NCI-H1092 treated with DMSO at 0.1 percent for 48 hours (cell line): Measurements from ENCODE around the gene FCHSD2.
"Not testable (repeated sequence)": the region's sequence is repeated elsewhere in the genome, so short reads cannot be mapped to it uniquely, and the experiment has no call there.

Experiments used
- DNase-seq: peaks from one replicate; lab custom pipeline; 2025; lab: John Stamatoyannopoulos, UW

The FCHSD2 gene

GRCh38 chr11:73058989-73059674, 83.0 kb downstream of the FCHSD2 start:
- DNase-seq: no peak

DNA sequence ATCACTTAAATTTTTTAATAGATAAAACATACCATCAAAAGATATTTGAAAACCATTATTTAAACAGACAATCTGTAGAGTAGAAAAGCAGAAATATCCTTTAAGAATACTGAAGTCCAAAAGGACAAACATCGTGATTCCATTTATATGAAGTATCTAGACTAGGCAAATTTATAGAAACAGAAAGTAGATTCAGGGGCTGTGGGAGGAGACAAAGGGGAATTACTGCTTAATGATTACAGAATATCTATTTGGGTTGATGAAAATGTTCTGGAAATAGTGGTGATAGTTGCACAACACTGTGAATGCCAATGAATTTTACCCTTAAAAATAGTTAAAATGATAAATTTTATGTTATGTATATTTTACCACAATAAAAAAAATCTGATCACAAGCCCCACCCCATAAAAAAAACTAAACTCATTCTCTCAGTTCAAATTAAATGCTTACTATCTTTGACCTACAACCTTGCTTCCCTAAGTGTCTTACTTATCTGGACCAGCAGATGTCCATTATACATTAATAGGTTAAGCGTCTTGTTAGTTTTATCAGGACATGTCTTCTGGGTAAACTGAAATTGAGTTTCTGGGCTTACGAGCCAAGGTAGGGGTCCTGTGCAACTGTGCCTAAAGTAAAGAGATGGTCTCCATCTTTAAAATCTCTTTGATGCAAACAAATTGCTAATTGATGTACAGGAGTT, 86.3 kb downstream of the FCHSD2 start:
- no peak for DNase-seq

- no peak for DNase-seq
These were observed 87.1 kb downstream of the FCHSD2 start for GRCh38 chr11:73055002-73055401.

DNA sequence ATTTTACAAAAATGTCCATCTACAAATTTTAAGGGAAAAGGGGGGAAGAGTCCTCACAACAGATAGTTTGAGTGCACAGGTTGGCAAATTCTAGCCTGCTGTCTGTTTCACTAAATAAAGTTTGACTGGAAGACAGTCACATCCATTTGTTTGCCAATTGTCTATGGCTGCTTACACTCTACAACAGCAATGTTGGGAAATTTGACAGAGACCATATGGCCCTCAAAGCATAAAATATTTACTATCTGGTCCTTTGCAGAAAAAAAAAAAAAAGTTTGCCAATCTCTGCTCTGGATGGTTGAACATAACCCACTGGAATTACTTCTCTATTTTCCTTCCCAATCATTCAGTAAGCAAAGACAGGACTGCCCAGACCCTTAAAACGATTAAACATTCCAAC, 88.2 kb downstream of the FCHSD2 start:
- DNase-seq: no peak

GRCh38 chr11:73048446-73048845, 93.7 kb downstream of the FCHSD2 start:
- DNase-seq: no peak

- DNase-seq: no peak
These were observed 94.2 kb downstream of the FCHSD2 start for GRCh38 chr11:73047773-73048371.

GRCh38 chr11:73040046-73040445, 102.1 kb downstream of the FCHSD2 start:
- DNase-seq: no peak

DNA sequence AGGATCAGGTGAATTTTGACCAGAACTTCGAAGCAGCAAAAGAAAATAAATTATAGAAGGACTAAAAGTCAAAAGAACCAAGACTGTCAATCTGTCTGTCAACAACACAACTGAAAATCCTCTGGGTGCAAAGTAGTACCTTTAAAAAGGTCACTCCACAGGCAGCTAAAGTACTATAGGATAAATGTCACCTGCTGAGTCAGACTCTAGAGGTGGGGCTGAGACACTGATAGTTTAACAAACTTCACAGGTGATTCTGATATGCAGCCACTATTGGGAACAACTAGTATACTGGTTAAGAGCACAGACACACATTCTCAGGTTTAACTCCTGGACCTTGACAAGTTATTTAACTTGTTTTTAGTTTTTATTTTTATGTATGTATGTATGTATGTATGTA, 107.3 kb downstream of the FCHSD2 start:
- no peak for DNase-seq

DNA sequence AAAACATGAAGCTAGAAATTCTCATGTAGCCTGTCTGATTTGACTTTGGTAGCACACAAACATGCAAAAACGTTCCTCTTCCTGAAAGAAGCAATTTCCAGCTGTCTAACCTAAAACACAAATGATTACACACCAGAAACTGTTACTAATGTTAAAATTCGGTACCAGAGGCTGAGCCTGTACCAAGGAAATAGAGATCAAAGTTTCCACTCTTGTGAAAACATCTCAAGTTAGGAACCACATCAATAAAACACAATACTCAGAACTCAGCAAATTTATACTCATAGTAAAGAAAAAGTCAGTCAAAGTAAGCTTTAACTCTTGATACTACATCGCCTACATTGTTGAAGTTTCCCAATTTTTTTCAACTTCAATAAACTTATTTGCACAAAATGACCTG, 107.8 kb downstream of the FCHSD2 start:
- DNase-seq: no peak

GRCh38 chr11:73030130-73030529, 112.0 kb downstream of the FCHSD2 start:
- DNase-seq: no peak

DNA sequence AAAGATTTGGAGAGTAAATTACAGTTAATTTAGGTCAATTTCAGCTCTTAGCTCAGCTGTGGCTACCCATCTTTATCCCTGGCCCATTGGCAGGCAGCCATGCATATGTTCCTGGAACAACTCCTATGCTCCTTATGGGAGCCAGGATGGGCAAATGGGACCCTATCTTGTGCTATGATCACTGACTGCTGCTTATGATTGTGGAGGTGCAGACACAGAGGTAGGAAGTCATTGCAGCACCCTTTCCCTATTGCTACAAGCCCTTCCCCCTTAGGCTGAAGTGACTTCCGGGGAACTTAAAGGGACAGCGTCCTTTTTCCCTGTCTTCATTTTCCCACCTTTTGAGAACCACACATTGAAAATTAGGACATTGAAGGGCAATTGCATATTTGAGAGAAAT, 112.7 kb downstream of the FCHSD2 start:
- DNase-seq: no peak

DNA sequence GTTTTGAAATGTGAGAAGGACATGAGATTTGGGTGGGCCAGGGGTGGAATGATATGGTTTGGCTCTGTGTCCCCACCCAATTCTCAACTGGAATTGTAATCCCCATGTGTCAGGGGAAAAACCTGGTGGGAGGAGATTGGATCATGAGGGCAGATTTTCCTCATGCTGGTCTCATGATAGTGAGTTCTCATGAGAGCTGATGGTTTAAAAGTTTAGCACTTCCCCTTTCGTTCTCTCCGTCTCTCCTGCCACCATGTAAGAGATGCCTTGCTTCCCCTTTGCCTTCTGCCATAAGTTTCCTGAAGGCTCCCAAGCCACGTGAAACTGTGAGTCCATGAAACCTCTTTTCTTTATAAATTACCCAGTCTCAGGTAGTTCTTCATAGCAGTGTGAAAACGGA, 113.5 kb downstream of the FCHSD2 start:
- DNase-seq: no peak

DNA sequence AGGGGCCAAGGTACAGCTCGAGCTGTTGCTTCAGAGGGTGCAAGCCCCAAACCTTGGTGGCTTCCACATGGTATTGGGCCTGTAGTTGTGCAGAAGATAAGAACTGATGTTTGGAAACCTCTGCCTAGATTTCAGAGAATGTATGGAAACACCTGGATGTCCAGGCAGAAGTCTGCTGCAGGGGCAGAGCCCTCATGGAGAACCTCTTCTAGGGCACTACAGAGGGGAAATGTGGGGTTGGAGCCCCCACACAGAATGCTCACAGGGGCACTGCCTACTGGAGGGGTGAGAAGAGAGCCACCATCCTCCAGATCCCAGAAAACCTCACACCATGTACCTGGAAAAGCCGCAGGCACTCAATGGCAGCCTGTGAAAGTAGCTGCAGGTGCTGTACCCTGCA, 114.3 kb downstream of the FCHSD2 start:
- not testable (repeated sequence) for DNase-seq

DNA sequence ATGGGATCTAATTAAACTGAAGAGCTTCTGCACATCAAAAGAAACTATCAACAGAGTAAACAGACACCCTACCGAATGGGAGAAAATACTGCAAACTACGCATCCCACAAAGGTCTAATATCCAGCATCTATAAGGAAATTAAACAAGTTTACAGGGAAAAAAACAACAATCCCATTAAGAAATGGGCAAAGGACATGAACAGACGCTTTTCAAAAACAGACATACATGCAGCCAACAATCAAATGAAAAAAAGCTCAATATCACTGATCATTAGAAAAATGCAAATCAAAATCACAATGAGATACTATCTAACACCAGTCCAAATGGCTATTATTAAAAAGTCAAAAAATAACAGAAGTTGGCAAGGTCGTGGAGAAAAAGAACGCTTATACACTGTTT, 117.5 kb downstream of the FCHSD2 start:
- no peak for DNase-seq

DNA sequence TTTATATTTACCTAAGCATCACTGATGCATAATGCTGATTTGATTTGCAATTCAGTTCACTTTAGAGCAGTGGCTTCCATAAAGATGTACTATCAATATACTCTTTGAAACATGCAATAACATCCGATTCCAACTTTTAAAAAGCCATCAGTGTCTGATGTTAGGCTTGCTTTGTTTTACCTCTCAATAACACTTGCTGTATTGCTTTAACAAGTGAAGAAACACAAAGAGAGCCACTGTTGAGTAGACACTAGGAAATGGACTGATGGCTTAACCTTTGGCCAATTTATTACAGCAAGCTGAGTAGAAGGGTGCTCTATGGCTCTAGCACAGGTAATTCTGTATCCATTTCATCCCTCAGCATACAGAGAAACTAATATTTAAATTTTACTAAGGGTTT, 122.1 kb downstream of the FCHSD2 start:
- DNase-seq: no peak

GRCh38 chr11:73019449-73019848, 122.7 kb downstream of the FCHSD2 start:
- DNase-seq: no peak

GRCh38 chr11:73018856-73019255, 123.3 kb downstream of the FCHSD2 start:
- DNase-seq: no peak

- DNase-seq: no peak
These were observed 124.9 kb downstream of the FCHSD2 start for GRCh38 chr11:73017024-73017751.

GRCh38 chr11:73013021-73013420, 129.1 kb downstream of the FCHSD2 start:
- DNase-seq: no peak

GRCh38 chr11:73012121-73012863, 129.8 kb downstream of the FCHSD2 start:
- no peak for DNase-seq

DNA sequence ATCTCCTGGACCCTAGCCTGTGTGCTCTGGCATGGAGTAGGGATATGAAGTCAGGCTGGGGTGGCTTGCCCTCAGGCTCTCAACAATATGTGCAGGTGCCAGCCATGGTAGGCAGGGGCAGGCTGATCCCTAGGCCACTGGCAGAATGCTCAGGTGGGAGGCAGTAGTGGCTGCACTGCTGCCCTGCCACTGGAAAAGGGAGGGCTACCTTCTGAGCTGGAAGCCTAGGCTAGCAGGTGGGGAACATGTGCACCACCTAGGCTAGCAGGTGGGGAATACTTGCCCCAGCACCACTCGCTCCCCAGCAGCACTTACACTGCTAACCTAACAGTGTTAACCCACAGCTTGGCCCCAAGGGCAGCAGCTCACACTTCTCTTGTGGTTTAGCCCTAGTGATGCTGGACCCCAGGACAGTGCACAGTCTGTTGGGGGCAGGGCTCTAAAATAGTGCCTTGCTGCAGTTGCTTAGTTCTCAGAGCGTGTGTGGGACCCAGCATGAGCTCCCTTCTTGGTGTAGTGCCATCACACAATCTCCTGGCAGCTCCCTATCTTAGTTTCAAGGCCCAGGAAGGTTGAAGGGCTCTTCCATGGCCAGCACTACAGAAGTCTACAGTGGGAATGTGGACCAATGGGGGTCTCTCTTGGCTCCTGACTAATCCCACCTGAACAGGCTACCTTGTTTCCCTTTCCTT, 130.8 kb downstream of the FCHSD2 start:
- DNase-seq: no peak
